Left lung (tissue), 10 donors: Measurements from ENCODE around the gene TPCN2. TPM values are rescaled to one million over a fixed set of nuclear protein-coding genes. Genes with fewer than 3 reads are reported as not detected.

Experiments used
- ATAC-seq: fragments of 200-7000 bp; cut with Tn5 transposase; one replicate; pipeline ENCODE4 v1.9.1; 2020; ENCODE audit warnings: moderate library complexity
- DNase-seq, 4 donors: peaks; one replicate each; pipeline ENCODE4 v3.0.0-alpha.2; 2013 to 2020
- H3K27ac ChIP-seq, 2 donors: fragments of 200-600 bp; sonication (generic) in 1 of 2; one replicate each; pipeline versions ENCODE4 v1.5.0 to v1.8.0; 2020 to 2021
- H3K27me3 ChIP-seq, 2 donors: fragments of 200-600 bp; sonication (generic) in 1 of 2; one replicate each; pipeline versions ENCODE4 v1.5.0 to v1.8.0; 2020 to 2021
- H3K36me3 ChIP-seq, 2 donors: fragments of 200-600 bp; sonication (generic) in 1 of 2; one replicate each; pipeline versions ENCODE4 v1.5.0 to v1.8.0; 2020 to 2021
- H3K4me1 ChIP-seq, 2 donors: fragments of 200-600 bp; one replicate each; pipeline ENCODE4 v1.8.0; 2021
- H3K4me3 ChIP-seq, 2 donors: fragments of 200-600 bp; sonication (generic) in 1 of 2; one replicate each; pipeline versions ENCODE4 v1.5.0 to v1.8.0; 2020 to 2021; ENCODE audit warnings: mild to moderate bottlenecking in 1 of 2
- H3K9me3 ChIP-seq, 2 donors: fragments of 200-600 bp; sonication (generic) in 1 of 2; one replicate each; pipeline versions ENCODE4 v1.5.0 to v1.8.0; 2020 to 2021
- intact Hi-C, 2 donors: fragments of 100-400 bp; cut with DNase I; formaldehyde crosslinking; loops; one replicate each; pipeline versions ENCODE4 v1.11.2 to v1.14.2; 2022
- polyA plus RNA-seq, 6 donors: library from polyadenylated mRNA; unstranded; fragments of 120-200 nt; gene quantifications; one replicate each; pipeline ENCODE4 v1.2.1, GENCODE V29; 2013; ENCODE audit not compliant: insufficient read length in 6 of 6
- total RNA-seq, 2 donors: library from RNA; stranded (reverse); fragmentation: NEBNext Ultra II Directional; extraction: Animal tissue kit (Norgen Biotek cat#: 25700); gene quantifications; one replicate each; pipeline ENCODE4 v1.2.1, GENCODE V29; 2021
- TF ChIP-seq, protein P1 (sequence below), 2 donors: fragments of 200-600 bp; sonication (generic) in 1 of 2; IDR thresholded peaks; one replicate each; pipeline versions ENCODE4 v1.5.0 to v1.8.0; 2021; ENCODE audit warnings: antibody characterized with exemption in 2 of 2
- donor health status: DM: no; HTN: yes; CAD: no.
- donor health status: DM: no; HTN: no; CAD: no.

TPCN2 gene
- total and polyA plus RNA-seq, 8 donors, result 12.1 to 22.0 (median 14.9) TPM

DNA sequence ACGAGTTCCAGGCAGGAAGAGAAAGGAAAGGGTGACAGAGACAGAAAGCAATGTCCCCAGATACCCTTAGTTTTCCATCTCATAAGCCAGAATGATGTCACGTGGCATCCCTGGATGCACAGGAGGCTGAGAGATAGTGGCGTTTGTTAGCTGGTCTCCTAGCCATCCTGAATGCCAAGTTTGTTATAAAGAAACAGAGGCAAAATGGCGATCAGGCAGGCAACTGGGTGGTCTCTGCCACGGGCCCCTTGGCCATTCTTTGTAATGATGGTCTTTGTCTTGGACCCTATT lies 112.3 kb downstream of the TPCN2 start:
- H3K4me1 ChIP-seq, result peaks cover 9 to 12% of the 10 kb centered on the region in 2 donors
- peaks cover 0 to 12% of the 10 kb centered on the region in 2 donors for H3K27me3 ChIP-seq
- DNase-seq, result no peak
- ATAC-seq, result no peak
- no peak overlapping the region for H3K27ac ChIP-seq
- intact Hi-C loops, result no loop called here
- TF ChIP-seq, protein P1, sequence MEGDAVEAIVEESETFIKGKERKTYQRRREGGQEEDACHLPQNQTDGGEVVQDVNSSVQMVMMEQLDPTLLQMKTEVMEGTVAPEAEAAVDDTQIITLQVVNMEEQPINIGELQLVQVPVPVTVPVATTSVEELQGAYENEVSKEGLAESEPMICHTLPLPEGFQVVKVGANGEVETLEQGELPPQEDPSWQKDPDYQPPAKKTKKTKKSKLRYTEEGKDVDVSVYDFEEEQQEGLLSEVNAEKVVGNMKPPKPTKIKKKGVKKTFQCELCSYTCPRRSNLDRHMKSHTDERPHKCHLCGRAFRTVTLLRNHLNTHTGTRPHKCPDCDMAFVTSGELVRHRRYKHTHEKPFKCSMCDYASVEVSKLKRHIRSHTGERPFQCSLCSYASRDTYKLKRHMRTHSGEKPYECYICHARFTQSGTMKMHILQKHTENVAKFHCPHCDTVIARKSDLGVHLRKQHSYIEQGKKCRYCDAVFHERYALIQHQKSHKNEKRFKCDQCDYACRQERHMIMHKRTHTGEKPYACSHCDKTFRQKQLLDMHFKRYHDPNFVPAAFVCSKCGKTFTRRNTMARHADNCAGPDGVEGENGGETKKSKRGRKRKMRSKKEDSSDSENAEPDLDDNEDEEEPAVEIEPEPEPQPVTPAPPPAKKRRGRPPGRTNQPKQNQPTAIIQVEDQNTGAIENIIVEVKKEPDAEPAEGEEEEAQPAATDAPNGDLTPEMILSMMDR (IDR thresholded peaks at IDR 0.05), result no peak
- H3K9me3 ChIP-seq, result peaks cover 0 to 5% of the 10 kb centered on the region in 2 donors
- H3K36me3 ChIP-seq, result no peaks in the 10 kb centered on the region
- no peak overlapping the region for H3K4me3 ChIP-seq

DNA sequence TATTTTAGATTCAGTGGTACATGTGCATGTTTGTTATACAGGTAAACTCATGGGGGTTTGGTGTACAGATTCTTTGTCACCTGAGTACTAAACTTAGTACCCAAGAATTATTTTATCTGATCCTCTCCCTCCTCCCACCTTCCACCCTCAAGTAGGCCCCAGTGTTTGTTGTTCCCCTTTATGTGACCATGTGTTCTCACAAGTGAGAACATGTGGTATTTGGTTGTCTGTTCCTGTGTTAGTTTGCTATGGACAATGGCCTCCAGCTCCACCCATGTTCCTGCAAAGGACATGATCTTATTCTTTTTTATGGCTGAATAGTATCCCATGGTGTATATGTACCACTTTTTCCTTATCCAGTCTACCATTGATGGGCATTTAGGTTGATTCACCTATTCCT lies 113.8 kb downstream of the TPCN2 start:
- intact Hi-C loops, result no loop called here
- TF ChIP-seq, protein P1 (IDR thresholded peaks at IDR 0.05), result no peak
- no peak for DNase-seq
- H3K27ac ChIP-seq, result no peak overlapping the region
- peaks cover 0 to 5% of the 10 kb centered on the region in 2 donors for H3K9me3 ChIP-seq
- H3K36me3 ChIP-seq, result no peaks in the 10 kb centered on the region
- ATAC-seq, result no peak
- H3K27me3 ChIP-seq, result peaks cover 0 to 4% of the 10 kb centered on the region in 2 donors
- peaks cover under 1 to 14% of the 10 kb centered on the region in 2 donors for H3K4me1 ChIP-seq
- H3K4me3 ChIP-seq, result no peak overlapping the region

DNA sequence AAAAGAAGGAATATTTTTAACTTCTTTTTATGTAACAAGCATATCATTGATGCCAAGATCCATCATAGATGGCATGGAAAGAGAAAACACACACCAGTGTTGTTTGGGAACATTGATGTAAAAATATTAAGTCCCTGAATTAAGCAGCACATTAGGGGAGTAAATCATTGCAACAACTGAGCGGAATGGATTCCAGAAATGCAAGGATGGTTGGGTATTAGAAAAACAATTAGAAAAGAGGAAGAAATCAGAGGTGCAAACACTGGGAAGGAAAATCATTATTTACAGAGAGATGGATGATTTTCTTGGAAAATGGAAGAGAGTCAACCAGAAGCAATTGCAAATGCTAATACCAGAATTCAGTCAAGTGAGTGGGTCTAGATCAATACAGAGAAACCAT lies 115.1 kb downstream of the TPCN2 start:
- TF ChIP-seq, protein P1 (IDR thresholded peaks at IDR 0.05), result no peak
- no peak overlapping the region for H3K27ac ChIP-seq
- H3K4me3 ChIP-seq, result no peak overlapping the region
- peaks cover 0 to 11% of the 10 kb centered on the region in 2 donors for H3K4me1 ChIP-seq
- no peaks in the 10 kb centered on the region for H3K27me3 ChIP-seq
- no peak for ATAC-seq
- no peak for DNase-seq
- intact Hi-C loops, result no loop called here
- H3K36me3 ChIP-seq, result no peaks in the 10 kb centered on the region
- H3K9me3 ChIP-seq, result peaks cover 0 to 5% of the 10 kb centered on the region in 2 donors

DNA sequence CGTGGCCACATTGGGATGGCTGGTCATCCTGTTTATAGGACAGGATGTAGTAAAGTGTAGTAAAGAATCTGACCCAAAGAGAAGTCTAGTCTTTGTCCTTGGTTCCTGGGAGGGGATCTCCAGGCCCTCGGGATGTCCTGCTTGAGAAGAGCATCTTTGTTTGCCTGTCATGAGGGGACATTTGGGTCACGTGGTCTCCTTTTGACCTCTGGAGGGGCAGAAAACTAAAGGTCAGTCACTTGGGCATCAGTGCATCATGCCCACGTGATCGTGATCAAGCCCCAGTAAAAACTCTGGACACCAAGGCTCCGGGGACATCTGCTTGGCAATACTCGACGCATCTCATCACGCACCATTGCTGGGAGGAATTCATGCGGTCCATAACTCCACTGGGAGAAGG lies 116.1 kb downstream of the TPCN2 start:
- Histone ChIP-seq H3K36me3 (no peaks in the 10 kb centered on the region), H3K4me1 (peaks cover 0 to 11% of the 10 kb centered on the region in 2 donors), H3K4me3 (no peak overlapping the region), H3K27ac (no peak overlapping the region), H3K9me3 (peaks cover 0 to 5% of the 10 kb centered on the region in 2 donors), H3K27me3 (no peaks in the 10 kb centered on the region)
- ATAC-seq (no peak), DNase-seq (no peak)
- intact Hi-C loops, result no loop called here
- TF ChIP-seq, protein P1 (IDR thresholded peaks at IDR 0.05), result no peak

DNA sequence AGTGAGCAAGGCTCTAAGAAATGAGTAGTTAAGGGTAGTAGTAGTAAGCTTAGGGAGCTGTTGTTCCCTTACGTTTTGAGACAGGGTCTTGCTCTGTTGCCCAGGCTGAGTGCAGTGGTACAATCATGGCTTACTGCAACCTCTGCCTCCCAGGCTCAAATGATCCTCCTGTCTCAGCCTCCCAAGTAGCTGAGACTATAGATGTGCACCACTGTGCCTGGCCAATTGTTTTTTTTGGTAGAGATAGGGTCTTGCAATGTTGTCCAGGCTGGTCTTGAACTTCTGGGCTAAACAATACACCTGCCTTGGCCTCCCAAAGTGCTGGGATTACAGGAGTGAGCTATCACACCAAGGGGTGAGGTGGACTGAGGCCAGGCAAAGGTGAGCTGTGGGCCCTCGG lies 117.0 kb downstream of the TPCN2 start:
- Histone ChIP-seq H3K27me3 (no peaks in the 10 kb centered on the region), H3K27ac (no peak overlapping the region), H3K36me3 (no peaks in the 10 kb centered on the region), H3K9me3 (peaks cover 0 to 5% of the 10 kb centered on the region in 2 donors), H3K4me1 (peaks cover 0 to 11% of the 10 kb centered on the region in 2 donors), H3K4me3 (no peak overlapping the region)
- intact Hi-C loops, result no loop called here
- ATAC-seq, result no peak
- TF ChIP-seq, protein P1 (IDR thresholded peaks at IDR 0.05), result no peak
- no peak for DNase-seq
